Inferior parietal cortex (tissue), 1 donor: Measurements from ENCODE around the gene COL28A1.
"Not testable (repeated sequence)": the region's sequence is repeated elsewhere in the genome, so short reads cannot be mapped to it uniquely, and the experiment has no call there.

ENCODE experiments used
- DNase-seq: peaks from one replicate; pipeline ENCODE4 v3.0.0-alpha.2; 2016; ENCODE audit errors: extremely low spot score

Gene COL28A1

GRCh38 chr7:7561591-7561990, 25.9 kb upstream of the COL28A1 start:
- DNase-seq: not testable (repeated sequence)

DNA sequence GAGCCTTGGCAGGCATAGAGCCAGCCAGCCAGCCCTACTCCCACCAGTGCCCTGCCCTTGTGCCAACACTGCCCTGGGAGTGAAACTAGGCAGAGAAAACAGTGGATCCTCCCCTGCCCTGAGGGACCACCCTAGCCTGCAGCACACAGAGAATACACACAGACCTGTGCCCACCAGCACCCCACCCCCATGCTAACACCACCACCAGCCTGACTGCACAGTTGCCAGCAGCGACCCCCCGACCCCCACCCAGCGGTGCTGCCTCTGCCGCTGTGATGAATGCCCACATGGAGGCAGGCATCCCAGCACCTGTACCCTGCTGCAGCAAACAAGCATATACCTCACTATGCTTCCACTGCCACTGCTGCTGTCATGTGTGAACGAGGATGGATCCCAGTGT, 21.6 kb upstream of the COL28A1 start:
- DNase-seq: no peak

DNA sequence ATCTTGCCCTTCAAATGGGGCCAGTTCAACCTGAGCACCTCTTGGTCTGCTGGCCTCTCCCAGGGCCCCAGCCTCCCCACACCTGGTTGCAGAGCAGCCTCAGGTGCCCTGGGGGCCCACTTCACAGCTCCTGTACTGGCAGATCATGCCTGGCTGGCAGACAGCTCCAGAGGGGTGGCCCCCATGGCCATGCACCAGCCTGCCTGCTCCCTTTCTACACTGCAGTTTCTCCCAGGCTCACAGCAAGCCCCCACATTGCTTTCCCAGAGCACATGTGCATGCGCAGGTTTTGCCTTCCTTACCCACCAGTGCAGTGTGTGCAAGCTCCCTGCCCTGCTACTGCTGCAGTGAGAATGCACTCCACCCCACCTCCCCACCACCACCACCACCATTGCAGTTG, 21.2 kb upstream of the COL28A1 start:
- DNase-seq: no peak

GRCh38 chr7:7554649-7555575, 19.2 kb upstream of the COL28A1 start:
- DNase-seq: no peak

GRCh38 chr7:7554021-7554432, 18.4 kb upstream of the COL28A1 start:
- peak; percentile 20 for DNase-seq

DNA sequence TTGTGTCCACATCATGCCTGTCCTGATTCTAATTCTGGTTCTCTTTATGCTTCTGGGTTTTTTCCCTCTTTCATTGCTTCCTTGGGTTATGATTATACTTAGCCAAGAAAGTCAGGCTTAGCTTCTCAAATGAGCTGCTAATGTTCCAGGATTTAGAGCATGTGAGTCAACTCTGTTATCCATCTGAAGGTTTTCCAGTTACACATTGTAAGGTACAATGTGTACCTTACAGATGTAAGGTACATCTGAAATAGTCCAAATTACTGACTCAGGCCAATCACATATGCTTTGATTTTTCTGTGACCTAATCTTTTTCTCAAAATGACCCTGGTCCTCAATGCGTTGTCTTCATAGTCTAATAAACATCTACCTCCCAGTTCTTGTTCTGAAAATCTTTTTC, 17.7 kb upstream of the COL28A1 start:
- peak; percentile 42 for DNase-seq

DNA sequence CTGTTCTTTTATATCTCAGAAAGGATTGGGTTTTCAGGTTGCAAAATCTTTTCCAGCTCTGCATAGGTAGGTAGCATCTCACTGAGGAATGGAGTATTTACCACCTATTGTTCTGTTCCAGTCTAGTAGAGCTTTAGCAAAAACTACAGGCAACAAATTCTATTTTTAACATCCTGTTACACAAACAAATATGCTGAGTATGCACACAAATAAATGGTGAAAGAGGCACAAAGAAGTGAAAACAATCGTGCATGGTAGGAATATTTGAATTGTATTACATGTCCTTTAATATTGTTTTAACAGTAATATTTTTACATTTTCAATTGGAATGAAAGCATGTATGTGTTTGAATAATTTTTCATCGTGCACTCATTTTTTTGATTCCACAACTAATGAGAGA, 16.5 kb upstream of the COL28A1 start:
- no peak for DNase-seq

DNA sequence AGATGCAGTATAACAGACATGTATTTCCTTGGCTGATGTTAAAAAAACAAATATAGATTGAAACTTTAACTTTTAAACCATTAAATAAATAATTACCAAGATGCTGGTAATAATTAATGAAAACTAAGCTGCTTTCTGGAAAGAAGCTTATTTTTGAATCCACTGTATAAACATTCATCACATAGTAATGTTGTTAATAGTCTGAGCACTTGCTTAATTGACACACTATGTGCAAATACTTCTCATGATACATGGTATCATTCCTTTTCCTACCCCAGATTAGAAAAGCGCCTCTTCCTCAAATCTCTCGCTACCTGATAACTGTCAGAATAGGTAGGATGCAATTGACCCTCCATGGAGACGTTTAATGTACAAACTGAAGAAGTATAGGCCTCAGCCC, 15.0 kb upstream of the COL28A1 start:
- DNase-seq: no peak

- DNase-seq: no peak
These were observed 12.7 kb upstream of the COL28A1 start for GRCh38 chr7:7548407-7548806.

GRCh38 chr7:7542251-7542835, 6.7 kb upstream of the COL28A1 start:
- DNase-seq: no peak

GRCh38 chr7:7539711-7540110, 4.0 kb upstream of the COL28A1 start:
- no peak for DNase-seq

DNA sequence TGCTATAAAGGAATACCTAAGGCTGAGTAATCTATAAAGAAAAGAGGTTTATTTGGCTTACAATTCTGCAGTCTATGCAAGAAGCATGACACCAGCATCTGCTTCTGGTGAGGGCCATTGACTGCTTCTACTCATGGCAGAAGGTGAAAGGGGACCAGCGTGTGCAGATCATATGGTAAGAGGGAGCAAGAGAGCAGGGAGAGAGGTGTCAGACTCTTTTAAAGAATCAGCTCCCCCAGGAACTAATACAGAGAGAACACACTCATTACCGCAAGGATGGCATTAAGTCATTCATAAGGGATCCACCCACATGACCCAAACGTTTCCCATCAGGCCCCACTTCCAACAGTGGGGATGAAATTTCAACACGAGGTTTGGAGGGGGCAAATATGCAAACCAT, 3.5 kb upstream of the COL28A1 start:
- no peak for DNase-seq

GRCh38 chr7:7537711-7538110, 2.0 kb upstream of the COL28A1 start:
- no peak for DNase-seq

DNA sequence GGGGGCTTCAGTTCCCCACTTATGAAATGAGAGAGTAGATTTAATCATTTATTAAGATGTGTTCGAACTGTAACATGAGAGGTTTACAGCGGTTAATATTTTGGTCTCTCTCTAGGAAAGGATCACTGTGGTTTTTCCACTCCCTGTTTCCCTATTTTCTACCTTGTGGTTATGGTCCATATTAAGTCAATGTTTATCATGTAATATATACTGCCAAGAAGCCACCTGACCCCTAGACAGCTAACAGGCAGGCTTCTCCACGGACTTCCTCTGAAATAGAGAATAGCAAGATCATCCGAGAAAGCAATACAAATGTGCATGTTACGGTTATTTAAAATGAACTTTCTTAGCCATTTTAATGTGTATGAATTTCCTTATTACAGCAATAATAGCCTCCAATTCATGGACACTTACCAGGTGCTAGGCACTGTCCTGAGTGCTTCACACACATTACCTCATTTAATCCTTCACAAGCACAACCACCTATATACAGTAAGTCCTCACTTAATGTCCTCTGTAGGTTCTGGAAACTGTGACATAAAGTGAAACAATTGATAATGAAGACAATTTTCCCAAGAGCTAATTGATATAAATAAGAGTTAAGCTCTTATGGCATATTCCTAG, 835 bp upstream of the COL28A1 start:
- no peak for DNase-seq

DNA sequence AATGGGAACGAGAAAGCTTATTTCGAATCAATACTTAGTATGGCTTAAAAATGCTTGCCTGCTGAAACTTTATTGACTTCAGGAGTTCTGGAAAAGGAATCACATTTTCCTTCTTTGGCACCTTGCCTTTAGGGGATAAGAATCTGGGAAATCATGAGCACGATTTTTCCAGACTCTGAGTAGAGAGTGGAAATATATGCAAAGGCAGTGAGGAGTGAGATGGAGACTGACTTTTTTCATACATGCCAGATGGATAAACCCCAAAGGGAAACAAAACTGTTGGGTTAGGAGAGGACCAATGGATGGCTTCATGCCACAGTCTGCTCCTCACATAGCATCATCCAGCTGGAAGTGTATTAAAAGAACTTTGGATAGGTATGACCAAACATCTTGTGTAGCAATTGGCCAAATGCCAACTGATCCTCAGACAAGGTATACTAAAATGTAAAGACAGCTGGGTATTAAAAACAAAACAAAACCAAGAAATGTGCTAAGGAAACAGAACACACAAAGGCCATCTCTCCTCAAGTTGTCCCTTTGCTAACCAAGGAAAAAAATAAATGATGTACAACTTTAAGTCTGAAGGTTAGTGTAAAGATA, 1.7 kb downstream of the COL28A1 start:
- no peak for DNase-seq

DNA sequence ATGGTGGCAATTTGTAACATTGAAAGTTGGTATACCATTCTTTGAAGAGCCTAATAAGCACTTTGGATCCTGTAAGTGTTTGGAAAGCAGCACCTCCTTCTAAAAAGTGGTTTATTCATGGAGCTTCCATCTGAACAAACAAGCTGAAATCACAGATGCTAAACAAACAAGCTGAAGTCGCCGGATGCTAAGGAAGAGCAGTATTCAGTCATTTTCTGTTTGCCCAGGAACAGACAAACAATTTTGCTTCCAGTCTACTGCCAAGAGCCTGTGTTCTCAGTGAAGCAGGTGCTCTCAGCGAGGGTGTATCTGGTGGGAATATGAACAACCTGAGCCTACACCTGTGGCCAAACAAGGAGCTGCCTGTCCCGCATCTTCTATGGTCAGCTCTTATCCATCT, 6.3 kb downstream of the COL28A1 start:
- no peak for DNase-seq

GRCh38 chr7:7527047-7527446, 8.6 kb downstream of the COL28A1 start:
- no peak for DNase-seq

DNA sequence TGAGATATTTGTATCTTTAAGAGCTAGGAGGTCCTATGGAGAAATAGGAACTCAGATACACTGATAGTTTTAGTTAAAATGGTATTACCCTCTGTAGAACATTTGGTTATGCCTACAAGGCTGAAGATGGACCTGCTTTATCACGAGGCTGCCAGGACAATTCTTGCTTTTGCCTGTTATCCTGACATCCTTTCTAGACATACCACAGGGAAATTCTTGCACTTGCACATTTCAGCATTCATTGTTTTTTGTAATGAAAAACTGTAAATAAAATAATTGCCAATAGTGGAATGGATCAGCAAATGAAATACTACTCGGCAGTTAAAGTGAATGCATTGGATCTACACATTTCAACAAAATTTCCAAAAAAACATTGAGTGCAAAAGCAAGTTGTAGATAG, 9.7 kb downstream of the COL28A1 start:
- no peak for DNase-seq

DNA sequence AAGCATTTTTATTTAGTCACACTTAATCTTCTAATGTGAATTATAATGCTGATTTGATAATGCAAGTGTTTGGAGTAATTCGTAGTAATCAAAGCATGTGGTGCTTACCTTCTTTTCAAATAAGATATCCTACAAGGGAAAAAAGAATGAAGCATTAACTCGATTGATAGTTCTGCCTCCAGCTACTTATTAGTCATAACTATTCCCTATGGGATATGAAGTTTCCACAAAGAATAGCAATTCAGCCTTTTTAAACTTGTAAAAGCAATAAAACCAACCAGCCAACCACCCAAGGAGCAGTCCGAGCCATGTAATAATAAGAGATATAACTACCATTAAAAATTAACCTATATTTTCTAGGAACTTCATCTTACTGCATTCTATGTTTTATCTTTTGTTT, 11.6 kb downstream of the COL28A1 start:
- no peak for DNase-seq

- DNase-seq: no peak
These were observed 13.3 kb downstream of the COL28A1 start for GRCh38 chr7:7522421-7522820.

DNA sequence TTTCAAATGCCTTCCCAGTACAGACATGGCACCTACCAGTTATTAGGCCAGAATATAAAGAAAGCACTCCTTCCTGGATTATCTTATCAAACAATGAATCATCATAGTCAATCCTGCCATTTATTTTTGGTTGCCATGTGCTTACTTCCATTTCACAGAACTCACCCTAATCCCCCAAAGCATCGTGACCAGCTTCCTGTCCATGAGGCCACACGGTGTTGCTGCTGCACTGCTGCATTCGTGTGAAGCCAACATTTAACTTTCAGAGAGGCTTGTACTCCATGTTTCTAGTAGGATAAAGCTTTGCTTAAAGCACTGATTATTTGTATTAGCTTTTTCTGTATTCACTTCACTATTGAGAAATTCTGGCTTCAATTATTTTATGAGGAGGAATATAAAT, 14.4 kb downstream of the COL28A1 start:
- no peak for DNase-seq

DNA sequence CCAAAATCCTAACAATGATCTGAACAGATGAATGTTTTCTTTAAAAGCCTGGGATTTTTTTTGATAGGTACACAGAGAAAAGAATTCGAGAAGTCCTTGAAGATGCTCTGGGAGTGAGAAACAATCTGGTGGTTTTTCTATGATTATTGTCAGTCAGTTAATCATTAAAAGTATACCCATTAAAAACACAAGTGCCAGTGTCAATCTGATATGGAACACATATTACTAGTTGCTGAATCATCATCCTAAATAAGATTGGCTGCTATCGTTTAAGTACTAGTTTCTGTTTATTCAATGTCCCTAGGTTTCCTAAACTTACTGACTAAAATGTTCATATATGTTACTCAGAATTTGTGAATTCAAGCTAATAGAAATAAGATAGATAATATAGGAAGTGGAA, 16.1 kb downstream of the COL28A1 start:
- DNase-seq: no peak

- no peak for DNase-seq
These were observed 16.6 kb downstream of the COL28A1 start for GRCh38 chr7:7519056-7519455.
